ENCODE measurements around the gene IL7R.
A peak's percentile ranks its signal among the peaks of the same experiment; 100 is the strongest.
"Not testable (repeated sequence)": the region's sequence is repeated elsewhere in the genome, so short reads cannot be mapped to it uniquely, and the experiment has no call there.

IL7R gene

GRCh38 chr5:35842856-35843255 lies 13.8 kb upstream of the IL7R start:
- no peak for DNase-seq

- not testable (repeated sequence) for DNase-seq
Measured at GRCh38 chr5:35845508-35845907, 11.2 kb upstream of the IL7R start.

- no peak for DNase-seq
Measured at GRCh38 chr5:35847491-35847890, 9.2 kb upstream of the IL7R start.

GRCh38 chr5:35847961-35848360 lies 8.7 kb upstream of the IL7R start:
- DNase-seq, result no peak

- DNase-seq, result no peak
Measured at GRCh38 chr5:35849860-35850259, 6.8 kb upstream of the IL7R start.

GRCh38 chr5:35850967-35851680 lies 5.6 kb upstream of the IL7R start:
- DNase-seq, result peak; percentile 32 to 37

- DNase-seq, result peak; percentile 30 to 56
Measured at GRCh38 chr5:35852084-35852734, 4.5 kb upstream of the IL7R start.

- DNase-seq, result no peak
Measured at GRCh38 chr5:35852773-35853172, 3.9 kb upstream of the IL7R start.

- DNase-seq, result peak; percentile 80 to 85
Measured at GRCh38 chr5:35853631-35854030, 3.1 kb upstream of the IL7R start.

- DNase-seq, result no peak
Measured at GRCh38 chr5:35854248-35854647, 2.4 kb upstream of the IL7R start.

- no peak for DNase-seq
Measured at GRCh38 chr5:35855187-35855586, 1.5 kb upstream of the IL7R start.

- peak in 1 of 2 donors; percentile 73 for DNase-seq
Measured at GRCh38 chr5:35856186-35856764, 416 bp upstream of the IL7R start.

GRCh38 chr5:35857606-35858205 lies 1.0 kb downstream of the IL7R start:
- DNase-seq, result peak; percentile 22 to 53

GRCh38 chr5:35859101-35859661 lies 2.5 kb downstream of the IL7R start:
- no peak for DNase-seq

GRCh38 chr5:35860686-35861085 lies 4.0 kb downstream of the IL7R start:
- no peak for DNase-seq

- DNase-seq, result no peak
Measured at GRCh38 chr5:35861718-35862117, 5.0 kb downstream of the IL7R start.

GRCh38 chr5:35862126-35862525 lies 5.4 kb downstream of the IL7R start:
- no peak for DNase-seq

- DNase-seq, result peak; percentile 47 to 55
Measured at GRCh38 chr5:35863159-35863558, 6.5 kb downstream of the IL7R start.

- no peak for DNase-seq
Measured at GRCh38 chr5:35867998-35868397, 11.3 kb downstream of the IL7R start.

GRCh38 chr5:35869685-35870277 lies 13.1 kb downstream of the IL7R start:
- peak; percentile 55 to 62 for DNase-seq

GRCh38 chr5:35870605-35871004 lies 13.9 kb downstream of the IL7R start:
- DNase-seq, result no peak

- DNase-seq, result peak; percentile 34 to 39
Measured at GRCh38 chr5:35876454-35876853, 19.8 kb downstream of the IL7R start.

- no peak for DNase-seq
Measured at GRCh38 chr5:35876922-35877321, 20.2 kb downstream of the IL7R start.
